Epithelial cell of prostate (primary cell): ENCODE data around the gene DIP2C.
"Not testable (repeated sequence)": the region's sequence is repeated elsewhere in the genome, so short reads cannot be mapped to it uniquely, and the experiment has no call there.

Experiments
- DNase-seq: peaks from one replicate; pipeline ENCODE4 v3.0.0-alpha.2; 2011; ENCODE audit warnings: low read depth, low spot score
- H3K27ac ChIP-seq: fragments of 450-650 bp; 2 replicates; pipeline ENCODE4 v1.5.1; 2017; ENCODE audit warnings: mild to moderate bottlenecking

The DIP2C gene

GRCh38 chr10:418226-418625 is 271.2 kb downstream of the DIP2C start:
- no peak for DNase-seq
- no peak overlapping the region for H3K27ac ChIP-seq

- no peak overlapping the region for H3K27ac ChIP-seq
- DNase-seq = no peak
Observed at GRCh38 chr10:416091-416515, 273.4 kb downstream of the DIP2C start.

- no peak overlapping the region for H3K27ac ChIP-seq
- no peak for DNase-seq
Observed at GRCh38 chr10:413662-414071, 275.8 kb downstream of the DIP2C start.

- DNase-seq = no peak
- no peak overlapping the region for H3K27ac ChIP-seq
Observed at GRCh38 chr10:412109-412508, 277.4 kb downstream of the DIP2C start.

GRCh38 chr10:411603-412002 is 277.9 kb downstream of the DIP2C start:
- no peak overlapping the region for H3K27ac ChIP-seq
- DNase-seq = no peak

GRCh38 chr10:409408-410040 is 279.9 kb downstream of the DIP2C start:
- no peak for DNase-seq
- H3K27ac ChIP-seq = no peak overlapping the region

- no peak overlapping the region for H3K27ac ChIP-seq
- no peak for DNase-seq
Observed at GRCh38 chr10:408236-408635, 281.2 kb downstream of the DIP2C start.

GRCh38 chr10:406976-407375 is 282.5 kb downstream of the DIP2C start:
- no peak overlapping the region for H3K27ac ChIP-seq
- DNase-seq = no peak

- H3K27ac ChIP-seq = no peak overlapping the region
- no peak for DNase-seq
Observed at GRCh38 chr10:405648-406047, 283.8 kb downstream of the DIP2C start.

- no peak overlapping the region for H3K27ac ChIP-seq
- no peak for DNase-seq
Observed at GRCh38 chr10:404991-405390, 284.5 kb downstream of the DIP2C start.

GRCh38 chr10:404346-404745 is 285.1 kb downstream of the DIP2C start:
- DNase-seq = no peak
- H3K27ac ChIP-seq = no peak overlapping the region

- no peak for DNase-seq
- H3K27ac ChIP-seq = no peak overlapping the region
Observed at GRCh38 chr10:398954-399353, 290.5 kb downstream of the DIP2C start.

- no peak overlapping the region for H3K27ac ChIP-seq
Observed at GRCh38 chr10:397321-398068, 292.0 kb downstream of the DIP2C start.

GRCh38 chr10:396535-397220 is 292.8 kb downstream of the DIP2C start:
- no peak overlapping the region for H3K27ac ChIP-seq
- DNase-seq = no peak

More at GRCh38 chr10:397321-398068, 292.0 kb downstream of the DIP2C start:
- DNase-seq = no peak

GRCh38 chr10:396107-396506 is 293.4 kb downstream of the DIP2C start:
- no peak overlapping the region for H3K27ac ChIP-seq

GRCh38 chr10:395665-396064 is 293.8 kb downstream of the DIP2C start:
- H3K27ac ChIP-seq = no peak overlapping the region
- no peak for DNase-seq

More at GRCh38 chr10:396107-396506, 293.4 kb downstream of the DIP2C start:
- DNase-seq = no peak

GRCh38 chr10:394439-395101 is 294.9 kb downstream of the DIP2C start:
- not testable (repeated sequence) for DNase-seq, H3K27ac ChIP-seq

GRCh38 chr10:393787-394438 is 295.6 kb downstream of the DIP2C start:
- H3K27ac ChIP-seq = no peak overlapping the region
- no peak for DNase-seq

GRCh38 chr10:393106-393745 is 296.2 kb downstream of the DIP2C start:
- no peak overlapping the region for H3K27ac ChIP-seq
- no peak for DNase-seq

GRCh38 chr10:392705-393037 is 296.8 kb downstream of the DIP2C start:
- DNase-seq = no peak
- H3K27ac ChIP-seq = no peak overlapping the region
